HG02884 (cell line): ENCODE measurements around the gene PRMT9.

Source experiments
- ATAC-seq: cut with Tn5 transposase; IDR thresholded peaks from one replicate; pipeline ENCODE4 v1.9.1; 2021; ENCODE audit warnings: mild to moderate bottlenecking, moderate library complexity; ENCODE audit not compliant: unreplicated experiment

PRMT9 gene

DNA sequence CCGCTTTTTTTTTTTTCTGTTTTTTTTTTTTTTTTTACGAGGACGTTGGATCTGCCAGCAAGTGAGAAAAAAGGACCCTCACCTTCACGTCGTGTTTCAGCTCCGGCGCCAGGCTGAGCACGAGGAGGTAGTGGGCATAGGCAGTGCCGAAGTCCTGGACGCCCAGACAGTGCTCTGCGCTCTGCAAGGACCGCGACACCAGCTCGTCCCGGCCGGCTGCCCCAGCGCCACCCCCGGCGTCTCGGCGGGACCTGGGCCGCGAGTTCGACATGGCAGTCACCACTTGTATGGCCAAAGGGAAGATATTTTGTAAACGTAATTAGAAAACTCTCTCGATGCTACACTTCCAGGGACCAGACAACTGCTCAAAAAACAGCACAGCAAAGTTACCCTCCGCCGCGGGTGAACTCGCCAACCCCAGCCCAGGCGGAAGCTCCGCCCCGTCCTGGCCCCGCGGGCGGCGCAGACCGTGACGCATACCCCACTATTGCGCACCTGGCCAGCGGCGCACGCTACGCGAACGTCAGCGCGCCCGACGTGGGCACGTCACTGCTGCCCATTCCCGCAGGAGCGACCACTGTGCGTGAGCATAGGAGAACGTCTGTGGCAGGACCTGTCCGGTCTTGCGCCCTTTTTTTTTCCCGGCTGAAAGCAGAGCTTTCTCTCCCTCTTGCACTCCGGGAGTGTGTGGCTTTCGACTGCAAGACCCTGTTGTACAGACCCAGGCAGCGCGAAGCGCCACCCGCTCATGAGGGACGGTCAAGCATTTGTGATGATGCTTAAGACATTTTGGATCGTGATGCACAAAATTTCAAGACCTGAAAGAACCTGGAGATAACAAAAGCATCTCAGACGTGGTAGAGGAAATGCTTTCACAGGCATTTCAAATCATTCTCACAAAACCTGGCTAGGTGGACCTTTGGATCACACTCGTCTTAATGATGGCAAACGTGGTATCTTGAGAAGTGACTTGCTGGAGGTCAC, at the start of gene PRMT9:
TSS of gene PRMT9 (minus strand) at position 447 of the 984 bp plus-strand sequence. CDS start at position 271, 176 bp downstream.
- ATAC-seq: peak; percentile 99

DNA sequence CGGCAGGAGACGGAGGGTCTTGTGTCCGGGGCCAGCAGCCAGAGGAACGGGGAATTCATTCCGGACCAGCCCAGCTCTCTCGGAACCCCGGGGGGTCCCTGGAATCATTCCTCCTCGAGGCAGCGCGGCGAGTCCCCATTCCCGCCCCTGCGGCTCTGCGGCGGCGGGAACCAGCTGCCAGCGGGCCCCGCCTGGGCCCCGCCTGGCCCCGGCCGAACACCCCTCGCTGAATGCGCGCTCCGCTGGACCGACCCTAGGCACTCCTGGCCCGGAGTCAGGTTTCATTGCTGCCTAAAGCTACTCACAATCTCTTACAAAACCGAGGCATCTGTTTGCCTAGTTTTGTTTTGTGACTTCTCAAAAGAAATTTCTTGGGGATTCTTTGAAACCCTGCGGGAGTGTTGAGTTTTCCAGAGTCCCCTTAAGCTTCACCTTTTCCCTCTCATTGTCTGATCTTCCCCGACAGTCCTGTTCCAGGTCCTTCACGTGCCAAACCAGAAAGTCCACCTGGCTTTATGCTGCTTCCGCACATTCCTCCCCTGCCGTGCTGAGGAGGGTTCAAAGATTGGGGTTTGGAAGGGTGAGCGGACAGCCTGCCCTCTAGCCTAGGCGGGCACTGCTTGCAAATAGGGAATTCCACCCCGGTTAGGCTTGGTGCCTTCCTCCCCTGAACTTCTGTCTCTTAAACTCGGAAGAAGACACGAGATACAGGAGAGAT, 48.7 kb upstream of the PRMT9 start:
- ATAC-seq: peak; percentile 24

DNA sequence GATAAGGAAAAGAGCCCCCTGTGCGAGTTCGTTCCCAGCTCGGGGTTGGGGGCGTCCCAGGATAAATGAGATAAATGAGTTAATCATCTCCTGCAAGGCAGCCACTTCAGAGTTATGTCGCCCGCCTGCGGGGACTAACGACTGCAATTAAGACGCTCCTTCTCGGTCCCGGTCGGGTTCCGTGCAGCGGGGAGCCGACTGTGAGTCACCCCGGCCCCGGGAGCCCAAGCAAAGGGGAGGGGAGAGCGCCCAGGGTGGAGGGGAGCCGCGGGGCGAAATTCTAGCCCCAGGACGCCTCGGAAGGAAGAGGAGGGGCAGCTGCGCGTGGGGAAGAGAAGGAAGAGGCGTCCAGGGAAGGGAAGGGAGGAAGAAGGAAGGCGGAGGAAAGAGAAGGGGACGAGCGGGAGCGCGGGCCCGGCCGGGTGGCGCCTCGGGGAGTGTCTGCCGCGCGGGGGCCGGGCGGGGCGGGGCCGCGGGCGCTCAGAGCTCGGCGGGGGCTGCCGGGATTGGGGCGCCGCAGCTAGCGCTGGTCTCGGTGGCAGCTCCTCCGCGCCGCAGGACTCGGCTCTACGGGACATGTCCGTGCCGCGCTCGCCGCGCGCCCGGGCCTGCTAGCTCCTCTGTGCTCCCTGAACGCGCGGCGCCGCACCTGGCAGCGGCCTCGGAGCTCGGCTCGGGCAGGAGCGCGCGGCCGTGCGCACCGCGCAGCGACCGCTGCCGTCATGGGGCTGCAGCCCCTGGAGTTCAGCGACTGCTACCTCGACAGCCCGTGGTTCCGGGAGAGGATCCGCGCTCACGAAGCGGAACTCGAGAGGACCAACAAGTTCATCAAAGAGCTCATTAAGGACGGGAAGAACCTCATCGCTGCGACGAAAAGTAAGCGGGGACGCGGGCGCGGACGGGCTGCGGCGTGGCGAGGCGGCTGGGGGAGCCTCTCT, 47.9 kb upstream of the PRMT9 start, which contains the start of gene ARHGAP10:
TSS of gene ARHGAP10 (plus strand) at position 509 of the 938 bp plus-strand sequence. CDS start at position 723, 214 bp downstream.
- ATAC-seq: peak; percentile 50

DNA sequence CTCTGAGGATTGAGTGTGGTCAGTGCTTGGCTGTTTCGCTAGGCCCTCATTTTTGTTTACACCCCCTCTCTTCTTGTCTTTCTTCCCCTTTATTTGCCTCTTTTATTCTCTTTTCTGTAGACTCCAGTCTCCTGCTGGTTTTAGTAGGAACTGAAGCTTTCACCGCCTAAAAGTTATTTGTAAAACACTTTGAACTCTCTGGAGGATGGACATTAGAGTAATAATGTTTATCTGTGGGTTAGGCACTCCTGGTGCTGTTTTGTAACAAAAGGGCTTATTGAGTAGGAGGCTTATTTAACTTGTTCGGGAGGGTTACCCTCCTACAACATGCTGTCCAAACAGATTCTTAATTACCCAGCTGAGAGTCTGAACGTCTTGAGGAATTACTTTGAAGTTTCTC, 46.4 kb upstream of the PRMT9 start:
- no peak for ATAC-seq

DNA sequence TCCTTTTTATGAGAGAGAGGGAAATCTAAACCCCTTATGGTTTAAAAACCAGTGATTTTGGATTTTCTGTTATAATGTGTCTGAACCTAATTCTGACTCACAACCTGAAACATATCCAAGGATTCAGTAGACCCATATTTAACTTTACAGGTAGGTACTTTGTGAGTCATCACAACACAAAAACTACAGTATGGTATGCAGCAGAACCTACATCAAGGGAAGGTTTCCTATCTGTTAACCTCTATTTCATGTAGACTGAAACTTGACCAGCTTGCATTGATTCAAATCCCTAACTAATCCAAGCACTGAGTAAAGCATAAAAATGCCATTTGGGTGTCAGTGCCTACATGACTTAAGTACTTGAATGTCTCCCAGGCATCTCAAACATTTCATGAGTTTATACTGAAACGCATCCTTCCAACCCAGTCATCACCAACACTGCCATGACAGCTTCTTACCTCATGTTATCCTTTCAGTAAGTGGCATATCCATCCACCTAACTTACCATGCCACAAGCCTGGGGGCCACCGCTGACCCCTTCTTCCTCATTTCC, 43.6 kb upstream of the PRMT9 start:
- no peak for ATAC-seq

DNA sequence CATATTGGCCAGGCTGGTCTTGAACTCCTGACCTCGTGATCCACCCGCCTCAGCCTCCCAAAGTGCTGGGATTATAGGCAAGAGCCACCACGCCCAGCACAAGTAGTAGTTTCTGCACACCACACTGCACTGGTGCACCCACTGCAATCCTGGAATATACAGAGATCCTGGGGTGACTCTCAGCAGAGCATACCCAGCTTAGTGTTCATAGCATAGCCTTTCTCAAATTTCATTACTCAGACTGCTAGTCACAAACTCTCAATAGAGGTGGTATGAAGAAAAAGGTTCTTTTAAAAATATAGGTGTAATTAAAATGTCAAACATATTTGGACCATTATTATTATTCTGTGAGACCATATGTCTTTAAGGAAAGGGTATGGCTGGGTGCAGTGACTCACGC, 41.7 kb upstream of the PRMT9 start:
- ATAC-seq: no peak

DNA sequence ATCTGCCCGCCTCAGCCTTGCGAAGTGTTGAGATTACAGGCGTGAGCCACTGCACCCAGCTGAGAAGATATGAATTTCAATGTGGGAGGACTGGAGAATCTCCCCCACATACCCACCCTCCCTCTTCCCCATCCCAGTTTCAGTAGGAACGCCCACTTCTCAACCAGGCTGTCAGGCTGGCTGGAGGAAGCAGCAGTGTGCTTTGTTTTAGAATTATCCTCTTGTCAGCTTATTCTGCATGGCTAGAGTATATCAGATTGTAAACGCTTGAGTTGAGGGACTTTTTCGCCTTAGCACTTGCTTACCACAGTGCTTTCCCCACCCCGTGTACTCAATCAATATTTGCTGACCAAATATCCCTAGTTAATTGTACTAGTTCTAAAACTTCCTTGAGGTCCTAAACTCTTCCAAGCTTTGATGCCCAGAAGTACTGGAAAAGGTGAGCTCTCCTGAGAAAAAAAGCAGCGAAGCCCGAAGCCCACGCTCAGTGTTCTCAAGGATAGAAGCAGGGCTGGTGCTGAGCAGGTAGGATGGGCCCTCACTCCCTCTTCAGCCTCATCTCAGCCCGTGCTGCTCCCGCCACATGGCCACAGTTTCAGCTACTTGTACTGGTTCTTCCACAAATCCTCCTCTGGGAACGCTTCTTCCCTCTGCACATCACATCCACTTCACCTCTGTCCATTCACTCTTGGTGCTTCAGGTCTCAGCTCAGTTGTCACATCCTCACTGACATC, 40.7 kb upstream of the PRMT9 start:
- ATAC-seq: no peak

DNA sequence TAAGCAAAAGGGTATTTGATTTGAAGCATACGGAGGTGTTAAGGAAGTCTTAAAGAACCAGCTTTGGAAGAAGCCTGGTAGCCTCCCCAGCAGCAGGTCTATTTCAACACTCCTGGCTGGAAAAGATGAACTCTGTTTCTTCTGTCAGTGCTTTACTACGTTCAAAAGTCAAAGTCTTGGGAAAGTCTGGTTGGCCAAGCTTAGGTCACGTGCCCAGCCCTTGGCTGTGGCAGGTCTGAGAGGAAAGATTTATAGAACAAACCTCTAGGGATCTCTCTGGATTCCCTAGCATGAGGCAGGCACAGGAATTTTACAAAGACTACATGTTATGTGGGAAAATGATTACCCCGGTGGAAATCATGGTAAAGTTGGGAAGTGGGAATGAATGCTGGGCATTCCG, 39.4 kb upstream of the PRMT9 start:
- no peak for ATAC-seq

DNA sequence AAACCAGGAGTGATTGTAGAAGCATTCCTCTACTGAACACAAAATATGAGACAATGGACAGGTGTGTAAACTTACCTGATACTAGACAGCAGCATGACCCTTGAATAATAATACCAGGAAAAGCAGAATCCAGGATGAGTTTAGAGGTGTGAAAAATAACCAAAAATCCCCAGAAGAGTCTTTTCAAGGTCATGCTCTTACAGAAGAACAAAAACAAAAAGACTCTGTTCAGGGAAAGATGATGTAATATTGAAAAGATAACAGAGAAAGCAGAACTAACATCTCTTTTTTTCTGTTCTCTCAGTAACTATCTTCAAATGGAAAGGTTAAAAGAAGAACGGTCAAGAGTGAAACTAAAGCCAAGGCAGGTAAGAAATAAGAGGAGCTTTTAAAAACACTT, 33.9 kb upstream of the PRMT9 start:
- ATAC-seq: peak; percentile 73

DNA sequence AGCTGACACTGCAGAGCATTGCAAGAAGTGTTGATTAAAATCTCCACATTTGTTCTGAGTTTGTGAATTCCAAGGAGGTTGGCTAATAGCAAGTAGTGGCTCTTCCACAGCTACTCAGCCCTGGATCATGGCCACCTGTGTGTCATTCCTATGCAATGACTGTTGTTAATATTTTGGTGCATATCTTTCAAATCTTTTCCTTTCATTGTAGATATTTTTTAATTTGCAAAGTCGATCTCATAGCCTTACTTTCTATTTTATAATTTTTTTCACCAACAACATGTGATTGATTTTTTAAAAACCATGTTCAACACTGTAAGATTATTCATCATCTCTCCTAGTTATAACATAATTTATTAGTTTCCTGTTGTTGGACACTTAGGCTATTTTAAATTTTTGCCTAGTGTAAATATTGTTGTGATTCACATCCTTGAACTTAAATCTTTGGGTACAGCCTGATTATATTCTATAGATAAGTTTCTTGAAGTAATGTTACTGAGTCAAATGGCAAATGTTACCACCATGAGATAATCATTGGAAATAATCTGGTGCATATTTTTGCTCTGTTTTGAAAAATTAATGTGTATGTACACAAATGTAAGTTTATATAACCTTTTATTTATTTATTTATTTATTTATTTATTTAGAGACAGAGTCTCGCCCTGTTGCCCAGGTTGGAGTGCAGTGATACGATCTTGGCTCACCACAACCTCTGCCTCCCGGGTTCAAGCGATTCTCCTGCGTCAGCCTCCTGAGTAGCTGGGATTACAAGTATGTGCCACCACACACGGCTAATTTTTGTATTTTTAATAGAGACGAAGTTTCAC, 30.8 kb upstream of the PRMT9 start:
- ATAC-seq: no peak

DNA sequence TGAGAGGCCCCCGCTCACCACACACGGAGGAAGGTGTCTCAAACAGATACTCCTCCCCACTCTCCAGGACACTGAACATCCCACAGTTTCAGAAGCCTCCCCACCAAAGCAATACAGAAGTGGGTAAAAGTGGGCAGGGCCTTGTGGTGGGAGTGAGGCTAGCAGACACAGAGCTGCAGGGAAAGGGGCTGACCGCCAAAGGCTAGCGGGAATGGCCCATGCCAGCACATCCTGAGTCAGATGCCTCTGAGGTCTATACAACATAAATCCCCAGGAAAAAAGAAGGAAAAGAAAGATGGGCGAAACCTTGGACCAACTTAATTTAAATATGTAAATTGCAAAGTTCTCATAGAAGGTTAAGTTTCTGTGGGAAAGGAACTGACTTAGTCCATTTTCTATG, 26.0 kb upstream of the PRMT9 start:
- ATAC-seq: no peak

DNA sequence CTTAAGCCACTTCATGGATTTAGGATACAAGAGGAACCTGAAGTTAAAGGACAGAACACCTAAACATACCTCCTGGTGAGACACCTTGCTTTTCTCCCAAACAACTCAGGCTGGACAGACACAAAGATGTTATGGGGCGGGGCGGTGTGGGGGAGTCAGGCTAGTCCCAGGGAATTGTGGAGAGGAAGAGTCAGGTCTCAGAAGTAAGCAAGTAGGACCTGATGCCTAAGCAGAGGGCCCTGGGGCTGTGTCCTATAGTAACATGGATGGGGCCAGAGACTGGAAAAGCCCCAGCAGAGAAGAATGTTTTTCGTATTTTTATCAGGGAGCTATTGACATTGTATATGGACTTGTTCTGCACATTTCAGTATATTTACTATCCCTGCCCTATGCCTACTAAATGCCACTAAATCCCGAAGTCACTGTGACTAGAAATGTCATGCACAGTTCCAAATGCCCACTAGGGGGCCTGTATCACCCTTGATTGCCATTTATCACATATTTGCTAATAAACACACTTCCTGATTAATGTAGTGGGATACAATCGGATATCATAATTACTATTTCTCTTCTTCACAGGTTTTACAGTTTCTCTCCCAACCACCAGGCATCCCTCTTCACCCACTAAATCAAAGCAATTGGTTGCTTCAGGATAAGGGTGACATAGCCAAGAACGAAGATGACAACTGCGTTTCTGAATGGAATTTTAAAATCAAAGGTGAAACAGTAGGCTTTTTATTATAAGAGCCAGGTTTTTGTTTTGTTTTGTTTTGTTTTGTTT, 24.1 kb upstream of the PRMT9 start:
- peak; percentile 69 for ATAC-seq

DNA sequence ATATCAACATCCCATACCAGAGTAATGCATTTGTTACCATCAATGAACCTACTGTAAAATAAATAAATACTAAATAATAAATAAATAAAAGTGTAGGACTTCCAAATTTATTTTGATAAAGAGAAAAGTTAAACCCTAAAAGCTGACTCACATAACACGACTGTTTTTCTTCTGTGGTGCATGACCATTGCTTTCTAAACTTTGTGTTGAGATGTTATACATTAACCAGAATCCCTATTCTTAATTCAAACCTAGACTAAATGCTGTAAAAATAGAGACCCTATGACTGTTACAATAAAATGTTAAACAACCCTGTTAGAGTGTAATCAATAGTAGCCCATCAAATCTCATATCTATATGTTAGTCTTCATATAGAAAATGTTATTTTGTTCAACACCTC, 20.9 kb upstream of the PRMT9 start:
- no peak for ATAC-seq

DNA sequence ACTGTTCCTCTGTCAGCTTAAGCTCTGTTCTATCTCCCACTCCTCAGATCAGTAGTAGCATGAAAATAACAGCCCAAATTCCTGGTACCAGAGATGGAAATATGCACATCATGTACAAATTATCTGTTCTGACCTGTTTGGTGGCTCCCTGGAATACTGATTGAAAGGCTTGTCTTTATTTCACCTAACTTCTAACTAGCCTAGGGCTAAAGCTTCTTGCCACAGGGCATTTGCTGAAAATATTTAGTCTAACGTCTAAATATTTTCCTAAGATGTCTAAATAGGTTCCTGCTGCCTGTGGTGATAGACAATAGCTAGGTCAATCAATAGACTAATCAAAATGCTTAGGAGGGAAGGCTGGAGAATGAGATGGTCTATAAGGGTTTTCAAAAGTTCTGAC, 12.9 kb upstream of the PRMT9 start:
- no peak for ATAC-seq

DNA sequence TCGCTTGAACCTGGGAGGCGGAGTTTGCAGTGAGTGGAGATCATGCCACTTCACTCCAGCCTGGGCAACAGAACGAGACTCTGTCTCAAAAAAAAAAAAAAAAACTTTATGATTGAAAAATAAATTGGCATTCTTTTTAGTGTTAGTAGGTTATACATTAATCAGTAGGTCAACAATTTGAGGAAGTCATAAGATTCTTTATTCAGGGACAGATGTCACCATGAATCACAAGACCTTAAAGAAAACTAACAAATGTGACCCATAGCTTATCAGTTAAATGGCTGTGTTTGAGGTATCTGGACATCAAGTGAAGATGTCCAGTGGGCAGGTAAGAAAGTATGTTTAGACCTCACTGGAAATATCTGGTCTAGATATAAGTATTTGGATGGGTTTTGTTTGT, 9.3 kb upstream of the PRMT9 start:
- no peak for ATAC-seq

DNA sequence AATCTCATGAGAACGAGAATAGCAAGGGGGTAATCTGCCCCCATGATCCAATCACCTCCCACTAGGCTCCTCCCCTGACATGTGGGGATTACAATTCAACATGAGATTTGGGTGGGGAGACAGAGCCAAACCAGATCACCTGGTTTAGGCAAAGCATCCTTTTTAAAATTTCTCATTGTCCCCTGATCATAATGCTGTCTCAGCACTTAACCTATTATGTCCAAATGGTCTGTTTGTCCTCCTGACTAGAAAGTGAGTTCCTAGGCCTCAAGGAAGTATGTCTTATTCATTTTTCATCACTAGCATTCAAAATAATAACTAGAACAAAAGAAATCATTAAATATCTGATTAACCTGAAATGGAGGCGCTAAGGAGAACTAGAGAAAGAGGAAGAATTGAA, 7.9 kb upstream of the PRMT9 start:
- no peak for ATAC-seq

DNA sequence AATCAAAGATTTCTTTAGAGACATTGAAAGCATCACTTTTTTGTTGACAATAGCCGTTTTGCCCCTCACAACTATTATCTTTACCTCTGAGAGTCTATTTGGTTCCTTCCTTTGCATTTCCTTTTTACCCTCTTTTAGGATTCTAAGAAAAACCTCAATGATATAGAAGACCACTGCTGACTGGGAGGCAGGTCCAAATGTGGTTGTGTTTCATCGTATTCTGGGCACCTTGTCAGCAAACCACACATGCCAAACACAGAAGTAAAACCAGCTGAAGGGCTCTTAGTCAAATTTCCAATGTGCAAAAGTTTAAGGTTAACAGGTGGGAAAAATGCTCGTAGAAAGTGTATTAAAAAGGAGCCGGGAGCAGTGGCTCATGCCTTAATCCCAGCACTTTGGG, 5.1 kb upstream of the PRMT9 start:
- no peak for ATAC-seq

DNA sequence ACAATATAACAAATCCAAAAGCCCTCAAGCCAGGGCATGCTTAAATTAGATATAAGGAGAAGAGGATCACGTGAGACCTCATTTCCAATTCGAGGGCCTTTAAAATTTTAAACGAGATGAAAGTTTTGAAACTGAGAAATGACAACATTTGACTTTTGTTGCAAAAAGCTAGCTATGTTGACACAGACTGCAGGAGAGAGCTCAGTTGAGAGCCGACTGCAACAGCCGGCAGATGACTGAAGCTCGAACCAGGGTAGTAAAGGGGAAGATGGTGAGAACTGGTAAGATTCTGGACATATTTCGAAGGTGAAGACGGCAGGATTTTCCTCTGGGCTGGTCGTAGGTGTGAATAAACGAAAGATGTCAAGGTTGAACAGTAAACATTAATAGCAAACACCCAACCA, 773 bp downstream of the PRMT9 start:
- ATAC-seq: no peak
